Measurements from ENCODE around the gene MRPL54. TPM values are rescaled to one million over a fixed set of nuclear protein-coding genes. Genes with fewer than 3 reads are reported as not detected.
A peak's percentile ranks its signal among the peaks of the same experiment; 100 is the strongest.

MRPL54 gene
- total RNA-seq, 1 experiment from 2014 or later, result 46.4 TPM

DNA sequence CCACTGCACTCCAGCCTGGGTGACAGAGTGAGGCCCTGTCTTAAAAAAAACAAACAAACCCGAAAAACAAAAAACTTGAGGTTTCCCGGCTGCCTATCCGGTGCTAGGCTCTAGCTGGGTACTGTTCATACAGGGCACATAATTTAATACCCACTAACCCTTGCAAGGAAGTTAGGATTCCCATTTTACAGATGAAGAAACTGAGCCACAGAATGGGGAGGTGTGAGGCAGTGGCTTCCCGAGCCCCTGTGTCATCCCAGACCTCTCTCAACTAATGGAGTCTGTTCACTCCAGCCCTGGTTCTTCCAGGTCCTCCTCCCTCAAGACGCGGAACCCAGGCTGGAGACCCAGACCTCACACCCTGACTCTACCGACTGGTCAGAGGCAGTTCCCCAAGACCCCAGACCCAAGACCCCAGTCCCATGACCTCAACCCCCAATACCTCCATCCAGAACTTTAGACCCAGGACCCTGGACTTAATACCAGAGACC lies 1.6 kb upstream of the MRPL54 start:
- peak overlapping the region; percentile 64 for H3K4me3 ChIP-seq (ENCODE audit: low read depth, low read length)
- TF ChIP-seq CTCF (IDR thresholded peaks at IDR 0.05; ENCODE audit: insufficient read depth in 1 of 2, low read depth in 1 of 2, low read length in 1 of 2, severe bottlenecking in 1 of 2, unreplicated experiment in 1 of 2), result no peak
- Mint-ChIP-seq H3K4me1 (ENCODE audit: low read depth, unreplicated experiment) (peaks cover 8% of the 10 kb centered on the region), H3K27ac (ENCODE audit: unreplicated experiment) (peak overlapping the region; percentile 97), H3K27me3 (ENCODE audit: insufficient read depth, unreplicated experiment) (no peaks in the 10 kb centered on the region), H3K4me3 (ENCODE audit: unreplicated experiment) (peak overlapping the region; percentile 96), H3K36me3 (ENCODE audit: insufficient read depth, unreplicated experiment) (peaks cover 20% of the 10 kb centered on the region), H3K9me3 (ENCODE audit: unreplicated experiment) (no peaks in the 10 kb centered on the region)
- no peaks in the 10 kb centered on the region for H3K9me3 ChIP-seq
- no peaks in the 10 kb centered on the region for H3K27me3 ChIP-seq (replicated peaks; ENCODE audit: control insufficient read depth, insufficient read depth, low read length)
- TSS peak; percentile 49 for BruUV-seq (replicated peaks)
- intact Hi-C loops (cut with micrococcal nuclease; ENCODE audit: unreplicated experiment), result no loop called here
- CTCF ChIA-PET, result interaction anchor here (0.7 kb wide), 1 partner anchor 227 kb away, joined by 3 read pairs; no protein-coding TSS in a partner anchor
- H3K36me3 ChIP-seq (ENCODE audit: control insufficient read depth, insufficient read depth, low read length), result peaks cover 5% of the 10 kb centered on the region
- POLR2A ChIA-PET, result interaction anchor here (2.6 kb wide), 1 partner anchor 208 kb away, joined by 20 read pairs; no protein-coding TSS in a partner anchor
- no peak for DNase-seq
- peaks cover 4% of the 10 kb centered on the region for H3K4me1 ChIP-seq

DNA sequence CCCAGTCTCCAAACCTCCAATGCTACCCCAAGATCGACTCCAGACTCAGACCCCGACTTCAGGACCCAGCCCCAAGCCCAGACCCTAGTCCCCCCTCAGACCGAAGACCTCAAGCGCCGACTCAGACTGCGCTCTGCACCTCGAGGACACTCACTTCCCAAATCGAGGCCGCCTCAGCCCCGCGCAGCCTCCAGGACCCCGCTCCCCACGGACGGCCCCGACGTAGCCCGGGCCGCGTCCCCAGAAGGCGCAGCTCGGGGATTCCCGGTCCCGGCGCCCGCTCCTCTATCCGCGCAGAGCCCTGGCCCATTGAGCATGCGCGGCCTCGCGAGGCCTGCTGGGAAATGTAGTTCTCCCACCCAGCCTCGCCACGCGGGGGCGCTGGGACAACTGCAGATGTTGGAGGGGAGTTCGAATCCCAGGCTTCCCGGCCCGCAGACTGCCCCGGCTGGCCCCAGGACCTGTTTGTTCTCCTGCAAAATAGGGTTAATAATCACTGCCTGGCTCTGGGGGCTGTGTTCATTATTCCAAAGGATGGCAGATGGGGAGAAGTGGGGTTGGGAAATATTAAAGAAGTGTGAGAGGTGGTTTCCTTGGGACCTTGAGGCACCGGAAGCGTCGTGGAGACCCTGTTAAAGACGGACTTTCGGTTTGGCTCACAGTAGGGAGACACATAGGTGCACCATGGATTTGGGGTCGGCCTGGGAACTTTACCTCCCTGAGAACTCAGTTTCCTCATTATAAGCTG lies 926 bp upstream of the MRPL54 start, which contains the start of gene APBA3:
Gene APBA3, minus strand, starts transcription at position 311 of the 748 bp plus-strand sequence. CDS start 1,428 bp downstream, outside the sequence.
- Histone ChIP-seq H3K36me3 (ENCODE audit: control insufficient read depth, insufficient read depth, low read length) (peaks cover 5% of the 10 kb centered on the region), H3K4me1 (peaks cover 4% of the 10 kb centered on the region), H3K9me3 (no peaks in the 10 kb centered on the region), H3K4me3 (ENCODE audit: low read depth, low read length) (peak within 1 kb of the TSS; percentile 68), H3K27me3 (replicated peaks; ENCODE audit: control insufficient read depth, insufficient read depth, low read length) (no peaks in the 10 kb centered on the region)
- no peaks in the 10 kb centered on the region for H3K9me3 Mint-ChIP-seq (ENCODE audit: unreplicated experiment)
- H3K36me3 Mint-ChIP-seq (ENCODE audit: insufficient read depth, unreplicated experiment), result peaks cover 26% of the 10 kb centered on the region
- CTCF ChIA-PET, result interaction anchor here (0.6 to 1.5 kb wide), 3 partner anchors 40 to 226 kb away, joined by 3 read pairs; no protein-coding TSS in a partner anchor
- no peaks in the 10 kb centered on the region for H3K27me3 Mint-ChIP-seq (ENCODE audit: insufficient read depth, unreplicated experiment)
- POLR2A ChIA-PET, result interaction anchor here (0.5 to 2.6 kb wide), 3 partner anchors 19 to 207 kb away, joined by 5 to 23 read pairs (median 20); no protein-coding TSS in a partner anchor
- peak; percentile 72 to 84 for TF ChIP-seq CTCF (IDR thresholded peaks at IDR 0.05; ENCODE audit: insufficient read depth in 1 of 2, low read depth in 1 of 2, low read length in 1 of 2, severe bottlenecking in 1 of 2, unreplicated experiment in 1 of 2)
- no TSS peak for BruUV-seq (replicated peaks)
- peak within 1 kb of the TSS; percentile 96 for H3K4me3 Mint-ChIP-seq (ENCODE audit: unreplicated experiment)
- peak within 1 kb of the TSS; percentile 99 for H3K27ac Mint-ChIP-seq (ENCODE audit: unreplicated experiment)
- intact Hi-C loops (cut with micrococcal nuclease; ENCODE audit: unreplicated experiment), result loop anchor here (2.0 kb wide), 1 partner anchor 41 kb away; no protein-coding TSS in a partner anchor
- peaks cover 8% of the 10 kb centered on the region for H3K4me1 Mint-ChIP-seq (ENCODE audit: low read depth, unreplicated experiment)
- DNase-seq, result peak; percentile 88 to 94

DNA sequence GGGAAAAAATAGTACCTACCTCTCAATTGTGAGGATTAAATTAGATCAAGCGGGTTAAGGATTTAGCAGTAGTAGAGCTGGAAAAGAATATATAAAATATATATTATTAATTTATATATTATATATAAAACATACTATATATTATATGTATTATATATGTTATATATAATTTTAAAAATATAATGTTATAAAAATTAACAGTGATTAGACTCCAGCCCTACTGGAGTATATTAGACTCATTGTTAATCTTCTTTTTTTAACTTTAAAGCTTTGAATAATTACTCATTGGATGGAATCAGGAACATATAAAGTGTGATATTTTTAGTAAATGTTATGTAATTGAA lies 380 bp upstream of the MRPL54 start:
- H3K27me3 Mint-ChIP-seq (ENCODE audit: insufficient read depth, unreplicated experiment), result no peaks in the 10 kb centered on the region
- Histone ChIP-seq H3K4me1 (peaks cover 4% of the 10 kb centered on the region), H3K9me3 (no peaks in the 10 kb centered on the region), H3K27me3 (replicated peaks; ENCODE audit: control insufficient read depth, insufficient read depth, low read length) (no peaks in the 10 kb centered on the region), H3K4me3 (ENCODE audit: low read depth, low read length) (no peak overlapping the region; the same call in 1 of the 2 replicates), H3K36me3 (ENCODE audit: control insufficient read depth, insufficient read depth, low read length) (peaks cover 5% of the 10 kb centered on the region)
- TF ChIP-seq CTCF (IDR thresholded peaks at IDR 0.05; ENCODE audit: insufficient read depth in 1 of 2, low read depth in 1 of 2, low read length in 1 of 2, severe bottlenecking in 1 of 2, unreplicated experiment in 1 of 2), result no peak
- no peak for DNase-seq
- BruUV-seq (replicated peaks), result no TSS peak
- intact Hi-C loops (cut with micrococcal nuclease; ENCODE audit: unreplicated experiment), result loop anchor here (2.0 kb wide), 1 partner anchor 41 kb away; no protein-coding TSS in a partner anchor
- H3K36me3 Mint-ChIP-seq (ENCODE audit: insufficient read depth, unreplicated experiment), result peaks cover 30% of the 10 kb centered on the region
- peak overlapping the region; percentile 96 for H3K4me3 Mint-ChIP-seq (ENCODE audit: unreplicated experiment)
- H3K27ac Mint-ChIP-seq (ENCODE audit: unreplicated experiment), result peak overlapping the region; percentile 99
- H3K9me3 Mint-ChIP-seq (ENCODE audit: unreplicated experiment), result no peaks in the 10 kb centered on the region
- POLR2A ChIA-PET, result interaction anchor here (0.5 to 2.6 kb wide), 4 partner anchors 19 to 207 kb away, joined by 3 to 23 read pairs (median 12); no protein-coding TSS in a partner anchor
- CTCF ChIA-PET, result interaction anchor here (0.6 to 1.5 kb wide), 4 partner anchors 8 to 457 kb away, joined by 3 to 5 read pairs (median 3); no protein-coding TSS in a partner anchor
- H3K4me1 Mint-ChIP-seq (ENCODE audit: low read depth, unreplicated experiment), result peaks cover 8% of the 10 kb centered on the region

Data from Caco-2 (cell line).